H54 (cell line): Measurements from ENCODE around the gene GALNT13.
A peak's percentile ranks its signal among the peaks of the same experiment; 100 is the strongest.

ENCODE experiments used
- DNase-seq: peaks from one replicate; pipeline ENCODE4 v3.0.0; 2011; ENCODE audit warnings: low spot score, mixed read lengths; ENCODE audit not compliant: insufficient read length
- FAIRE-seq: peaks from 3 replicates; lab custom pipeline; 2011; peaks lifted over from hg19 to GRCh38; lab: Jason Lieb, UNC
- POLR2A ChIP-seq: IDR thresholded peaks from 2 replicates; pipeline ENCODE4 v1.6.1; 2011; ENCODE audit warnings: low read depth, mild to moderate bottlenecking, low read length

GALNT13 gene

GRCh38 chr2:154293864-154294263 is 422.1 kb downstream of the GALNT13 start:
- DNase-seq (no peak), FAIRE-seq (no peak)
- no peak for TF ChIP-seq POLR2A

- FAIRE-seq: no peak
- TF ChIP-seq POLR2A: no peak
Measured at GRCh38 chr2:154306266-154306970, 434.7 kb downstream of the GALNT13 start.

GRCh38 chr2:154307007-154307406 is 435.3 kb downstream of the GALNT13 start:
- TF ChIP-seq POLR2A: no peak
- no peak for DNase-seq
- no peak for FAIRE-seq

More at GRCh38 chr2:154306266-154306970, 434.7 kb downstream of the GALNT13 start:
- no peak for DNase-seq

- DNase-seq (no peak), FAIRE-seq (no peak)
- no peak for TF ChIP-seq POLR2A
Measured at GRCh38 chr2:154324601-154325000, 452.9 kb downstream of the GALNT13 start.

GRCh38 chr2:154329510-154329909 is 457.8 kb downstream of the GALNT13 start:
- FAIRE-seq (no peak), DNase-seq (no peak)
- no peak for TF ChIP-seq POLR2A

- FAIRE-seq (no peak), DNase-seq (no peak)
- TF ChIP-seq POLR2A: no peak
Measured at GRCh38 chr2:154331784-154332183, 460.1 kb downstream of the GALNT13 start.

- no peak for TF ChIP-seq POLR2A
- DNase-seq: no peak
- no peak for FAIRE-seq
Measured at GRCh38 chr2:154336201-154336600, 464.5 kb downstream of the GALNT13 start.

GRCh38 chr2:154338352-154338967 is 466.7 kb downstream of the GALNT13 start:
- DNase-seq: no peak
- no peak for TF ChIP-seq POLR2A
- no peak for FAIRE-seq

GRCh38 chr2:154343282-154343681 is 471.6 kb downstream of the GALNT13 start:
- DNase-seq (no peak), FAIRE-seq (no peak)
- TF ChIP-seq POLR2A: no peak

- TF ChIP-seq POLR2A: no peak
- DNase-seq (no peak), FAIRE-seq (no peak)
Measured at GRCh38 chr2:154350911-154351310, 479.2 kb downstream of the GALNT13 start.

GRCh38 chr2:154361276-154361675 is 489.6 kb downstream of the GALNT13 start:
- FAIRE-seq (no peak), DNase-seq (no peak)
- no peak for TF ChIP-seq POLR2A

GRCh38 chr2:154368153-154368552 is 496.4 kb downstream of the GALNT13 start:
- FAIRE-seq (no peak), DNase-seq (no peak)
- no peak for TF ChIP-seq POLR2A

- TF ChIP-seq POLR2A: no peak
- FAIRE-seq: no peak
- DNase-seq: no peak
Measured at GRCh38 chr2:154370873-154371272, 499.2 kb downstream of the GALNT13 start.

- DNase-seq: no peak
- TF ChIP-seq POLR2A: no peak
- no peak for FAIRE-seq
Measured at GRCh38 chr2:154374416-154374815, 502.7 kb downstream of the GALNT13 start.

- FAIRE-seq (peak; percentile 82), DNase-seq (peak; percentile 7)
- no peak for TF ChIP-seq POLR2A
Measured at GRCh38 chr2:154375579-154375931, 503.8 kb downstream of the GALNT13 start.
